ENCODE data around the gene INSIG1.

INSIG1 gene

GRCh38 chr7:155353256-155353897, 55.7 kb downstream of the INSIG1 start:
- Histone ChIP-seq H3K4me2 (ENCODE audit: low read length) (no peak overlapping the region), H3K27ac (no peak overlapping the region), H3K9ac (no peak overlapping the region), H3K79me2 (no peaks in the 10 kb centered on the region), H3K9me3 (ENCODE audit: control insufficient read depth, low read length) (no peaks in the 10 kb centered on the region), H3K36me3 (ENCODE audit: control insufficient read depth, insufficient read depth, low read length) (no peaks in the 10 kb centered on the region), H3K4me3 (ENCODE audit: low read depth, low read length) (no peak overlapping the region), H3K27me3 (ENCODE audit: control insufficient read depth, insufficient read depth, low read length) (no peaks in the 10 kb centered on the region), H3K4me1 (no peaks in the 10 kb centered on the region), H2AFZ (no peak overlapping the region)
- TF ChIP-seq, protein P1, sequence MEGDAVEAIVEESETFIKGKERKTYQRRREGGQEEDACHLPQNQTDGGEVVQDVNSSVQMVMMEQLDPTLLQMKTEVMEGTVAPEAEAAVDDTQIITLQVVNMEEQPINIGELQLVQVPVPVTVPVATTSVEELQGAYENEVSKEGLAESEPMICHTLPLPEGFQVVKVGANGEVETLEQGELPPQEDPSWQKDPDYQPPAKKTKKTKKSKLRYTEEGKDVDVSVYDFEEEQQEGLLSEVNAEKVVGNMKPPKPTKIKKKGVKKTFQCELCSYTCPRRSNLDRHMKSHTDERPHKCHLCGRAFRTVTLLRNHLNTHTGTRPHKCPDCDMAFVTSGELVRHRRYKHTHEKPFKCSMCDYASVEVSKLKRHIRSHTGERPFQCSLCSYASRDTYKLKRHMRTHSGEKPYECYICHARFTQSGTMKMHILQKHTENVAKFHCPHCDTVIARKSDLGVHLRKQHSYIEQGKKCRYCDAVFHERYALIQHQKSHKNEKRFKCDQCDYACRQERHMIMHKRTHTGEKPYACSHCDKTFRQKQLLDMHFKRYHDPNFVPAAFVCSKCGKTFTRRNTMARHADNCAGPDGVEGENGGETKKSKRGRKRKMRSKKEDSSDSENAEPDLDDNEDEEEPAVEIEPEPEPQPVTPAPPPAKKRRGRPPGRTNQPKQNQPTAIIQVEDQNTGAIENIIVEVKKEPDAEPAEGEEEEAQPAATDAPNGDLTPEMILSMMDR (IDR thresholded peaks at IDR 0.05), result no peak

DNA sequence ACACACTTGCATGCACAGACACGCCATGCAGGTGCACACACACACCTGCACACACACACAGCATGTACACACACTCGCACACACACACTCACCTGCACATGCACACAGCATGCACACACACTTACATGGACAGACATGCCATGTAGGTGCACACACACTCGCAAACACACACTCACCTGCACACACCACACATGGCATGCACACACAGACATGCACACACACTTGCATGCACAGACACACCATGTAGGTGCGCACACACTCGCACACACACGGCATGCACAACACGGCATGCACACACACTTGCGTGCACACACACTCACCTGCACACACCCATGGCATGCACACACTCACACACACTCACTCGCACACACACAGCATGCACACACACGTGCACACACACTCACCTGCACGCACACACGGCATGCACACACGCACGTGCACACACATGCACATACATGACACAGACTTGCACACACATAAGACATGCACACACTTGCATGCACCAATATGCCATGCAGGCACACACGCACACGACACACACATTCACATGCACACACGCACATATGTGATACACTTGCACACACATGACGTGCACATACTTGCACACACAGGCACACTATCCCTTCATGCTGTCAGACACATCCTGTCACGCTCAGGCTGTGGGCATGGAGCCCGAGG, 56.8 kb downstream of the INSIG1 start:
- no peaks in the 10 kb centered on the region for H3K79me2 ChIP-seq
- TF ChIP-seq, protein P1 (IDR thresholded peaks at IDR 0.05), result no peak
- H2AFZ ChIP-seq, result no peak overlapping the region
- no peaks in the 10 kb centered on the region for H3K27me3 ChIP-seq (ENCODE audit: control insufficient read depth, insufficient read depth, low read length)
- H3K27ac ChIP-seq, result no peak overlapping the region
- no peak overlapping the region for H3K4me2 ChIP-seq (ENCODE audit: low read length)
- no peaks in the 10 kb centered on the region for H3K4me1 ChIP-seq
- H3K36me3 ChIP-seq (ENCODE audit: control insufficient read depth, insufficient read depth, low read length), result no peaks in the 10 kb centered on the region
- H3K9me3 ChIP-seq (ENCODE audit: control insufficient read depth, low read length), result no peaks in the 10 kb centered on the region
- no peak overlapping the region for H3K4me3 ChIP-seq (ENCODE audit: low read depth, low read length)
- no peak overlapping the region for H3K9ac ChIP-seq

DNA sequence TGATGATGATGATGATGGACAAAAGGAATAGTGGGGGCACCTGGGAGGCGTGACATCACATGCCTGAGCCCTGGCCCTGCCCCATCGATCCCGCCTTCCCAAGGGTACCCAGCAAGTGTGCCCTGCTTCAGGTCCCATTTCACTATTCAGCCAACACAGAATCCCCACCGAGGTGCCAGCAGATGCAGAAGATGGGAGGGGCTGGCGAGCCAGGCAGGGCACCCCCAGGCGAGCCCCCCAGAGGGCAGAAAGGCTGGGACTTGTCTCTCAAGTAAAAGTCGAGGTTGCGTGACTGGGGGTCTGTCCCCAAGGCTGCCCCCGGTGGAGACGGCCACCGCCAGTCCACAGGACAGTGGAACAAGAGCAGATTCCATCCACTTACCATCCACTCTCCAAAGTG, 57.5 kb downstream of the INSIG1 start:
- H3K9me3 ChIP-seq (ENCODE audit: control insufficient read depth, low read length), result no peaks in the 10 kb centered on the region
- no peak overlapping the region for H3K9ac ChIP-seq
- no peaks in the 10 kb centered on the region for H3K79me2 ChIP-seq
- no peak overlapping the region for H3K27ac ChIP-seq
- H2AFZ ChIP-seq, result no peak overlapping the region
- H3K4me3 ChIP-seq (ENCODE audit: low read depth, low read length), result no peak overlapping the region
- TF ChIP-seq, protein P1 (IDR thresholded peaks at IDR 0.05), result no peak
- no peak overlapping the region for H3K4me2 ChIP-seq (ENCODE audit: low read length)
- H3K36me3 ChIP-seq (ENCODE audit: control insufficient read depth, insufficient read depth, low read length), result no peaks in the 10 kb centered on the region
- H3K4me1 ChIP-seq, result no peaks in the 10 kb centered on the region
- no peaks in the 10 kb centered on the region for H3K27me3 ChIP-seq (ENCODE audit: control insufficient read depth, insufficient read depth, low read length)

DNA sequence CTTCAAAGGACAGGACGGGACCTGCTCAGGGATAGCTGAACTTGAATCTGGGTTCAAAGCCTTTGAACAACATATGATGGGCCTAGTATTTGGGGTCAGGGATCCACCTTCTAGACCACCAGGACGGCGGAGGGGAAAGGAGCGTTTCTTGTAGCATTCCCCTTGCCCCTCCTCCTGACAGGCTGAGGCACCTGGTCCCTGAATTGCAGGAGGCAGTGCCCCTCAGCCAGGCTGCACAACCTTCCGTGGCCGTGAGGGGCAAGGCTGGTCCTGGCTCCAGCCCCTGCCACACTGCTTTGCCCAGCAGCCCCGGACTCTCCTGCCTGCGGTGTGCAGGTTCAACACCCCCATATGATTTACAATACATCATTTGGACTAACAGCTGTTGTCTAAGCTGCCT, 58.1 kb downstream of the INSIG1 start:
- H3K4me1 ChIP-seq, result no peaks in the 10 kb centered on the region
- no peaks in the 10 kb centered on the region for H3K9me3 ChIP-seq (ENCODE audit: control insufficient read depth, low read length)
- no peak overlapping the region for H3K9ac ChIP-seq
- no peaks in the 10 kb centered on the region for H3K79me2 ChIP-seq
- H3K4me2 ChIP-seq (ENCODE audit: low read length), result no peak overlapping the region
- no peaks in the 10 kb centered on the region for H3K27me3 ChIP-seq (ENCODE audit: control insufficient read depth, insufficient read depth, low read length)
- no peak overlapping the region for H3K27ac ChIP-seq
- no peak overlapping the region for H2AFZ ChIP-seq
- TF ChIP-seq, protein P1 (IDR thresholded peaks at IDR 0.05), result no peak
- no peak overlapping the region for H3K4me3 ChIP-seq (ENCODE audit: low read depth, low read length)
- H3K36me3 ChIP-seq (ENCODE audit: control insufficient read depth, insufficient read depth, low read length), result no peaks in the 10 kb centered on the region

Data from parathyroid adenoma (tissue), 2 donors.